Activated CD4-positive, alpha-beta T cell treated with anti-CD3 and anti-CD28 coated beads, Interleukin-2, Interleukin-6, amounts not matched to agents 100 ng/mL and 50 ng/mL, durations not matched to agents 16 hours and 8 hours (primary cell): ENCODE data around the gene CSRP1.
"Not testable (repeated sequence)": the region's sequence is repeated elsewhere in the genome, so short reads cannot be mapped to it uniquely, and the experiment has no call there.

Experiments
- DNase-seq: peaks from one replicate; pipeline ENCODE4 v3.0.0-alpha.2; 2020

Gene CSRP1

GRCh38 chr1:201537891-201538611, 31.1 kb upstream of the CSRP1 start:
- DNase-seq: no peak

- no peak for DNase-seq
Observed at GRCh38 chr1:201537467-201537866, 30.5 kb upstream of the CSRP1 start.

GRCh38 chr1:201537028-201537427, 30.1 kb upstream of the CSRP1 start:
- no peak for DNase-seq

- DNase-seq: no peak
Observed at GRCh38 chr1:201536558-201536957, 29.6 kb upstream of the CSRP1 start.

- no peak for DNase-seq
Observed at GRCh38 chr1:201535919-201536245, 29.0 kb upstream of the CSRP1 start.

GRCh38 chr1:201535046-201535918, 28.4 kb upstream of the CSRP1 start:
- DNase-seq: no peak

GRCh38 chr1:201533836-201534235, 26.9 kb upstream of the CSRP1 start:
- no peak for DNase-seq

GRCh38 chr1:201531551-201532425, 24.9 kb upstream of the CSRP1 start:
- DNase-seq: no peak

GRCh38 chr1:201530741-201531531, 24.0 kb upstream of the CSRP1 start:
- DNase-seq: peak; percentile 57

GRCh38 chr1:201528631-201529252, 21.8 kb upstream of the CSRP1 start:
- DNase-seq: no peak

- DNase-seq: no peak
Observed at GRCh38 chr1:201527879-201528278, 21.0 kb upstream of the CSRP1 start.

GRCh38 chr1:201525193-201525778, 18.4 kb upstream of the CSRP1 start:
- DNase-seq: no peak

- DNase-seq: not testable (repeated sequence)
Observed at GRCh38 chr1:201520046-201520575, 13.2 kb upstream of the CSRP1 start.

GRCh38 chr1:201518071-201518470, 11.1 kb upstream of the CSRP1 start:
- no peak for DNase-seq

- DNase-seq: no peak
Observed at GRCh38 chr1:201517631-201518030, 10.7 kb upstream of the CSRP1 start.

- no peak for DNase-seq
Observed at GRCh38 chr1:201516511-201517127, 9.7 kb upstream of the CSRP1 start.

GRCh38 chr1:201515895-201516294, 9.0 kb upstream of the CSRP1 start:
- no peak for DNase-seq

- DNase-seq: no peak
Observed at GRCh38 chr1:201515062-201515750, 8.3 kb upstream of the CSRP1 start.

- DNase-seq: no peak
Observed at GRCh38 chr1:201514466-201514865, 7.5 kb upstream of the CSRP1 start.
